GM18519 (cell line): ENCODE data around the gene NEUROG1.
A peak's percentile ranks its signal among the peaks of the same experiment; 100 is the strongest.

Experiments used
- ATAC-seq: cut with Tn5 transposase; IDR thresholded peaks from one replicate; pipeline ENCODE4 v1.9.1; 2021; ENCODE audit warnings: mild to moderate bottlenecking, moderate library complexity; ENCODE audit not compliant: unreplicated experiment, low FRiP score

The NEUROG1 gene

GRCh38 chr5:135565266-135565665, 29.5 kb upstream of the NEUROG1 start:
- ATAC-seq = no peak

- ATAC-seq = no peak
Observed at GRCh38 chr5:135564331-135564730, 28.6 kb upstream of the NEUROG1 start.

GRCh38 chr5:135561266-135561665, 25.5 kb upstream of the NEUROG1 start:
- ATAC-seq = no peak

- ATAC-seq = peak; percentile 91
Observed at GRCh38 chr5:135560858-135561257, 25.1 kb upstream of the NEUROG1 start.

GRCh38 chr5:135559354-135559753, 23.6 kb upstream of the NEUROG1 start:
- no peak for ATAC-seq

- no peak for ATAC-seq
Observed at GRCh38 chr5:135557076-135557838, 21.5 kb upstream of the NEUROG1 start.

- no peak for ATAC-seq
Observed at GRCh38 chr5:135556620-135557019, 20.9 kb upstream of the NEUROG1 start.

GRCh38 chr5:135555530-135555929, 19.8 kb upstream of the NEUROG1 start:
- ATAC-seq = no peak

GRCh38 chr5:135553688-135554462, 18.1 kb upstream of the NEUROG1 start:
- no peak for ATAC-seq

- ATAC-seq = no peak
Observed at GRCh38 chr5:135551593-135552447, 16.1 kb upstream of the NEUROG1 start.

GRCh38 chr5:135549413-135549812, 13.6 kb upstream of the NEUROG1 start:
- ATAC-seq = no peak

GRCh38 chr5:135547590-135548254, 12.0 kb upstream of the NEUROG1 start:
- no peak for ATAC-seq

GRCh38 chr5:135546912-135547311, 11.1 kb upstream of the NEUROG1 start:
- no peak for ATAC-seq

- ATAC-seq = no peak
Observed at GRCh38 chr5:135546101-135546500, 10.3 kb upstream of the NEUROG1 start.

- ATAC-seq = no peak
Observed at GRCh38 chr5:135545099-135545498, 9.3 kb upstream of the NEUROG1 start.

GRCh38 chr5:135543485-135544304, 7.9 kb upstream of the NEUROG1 start:
- no peak for ATAC-seq

- no peak for ATAC-seq
Observed at GRCh38 chr5:135543001-135543484, 7.3 kb upstream of the NEUROG1 start.

GRCh38 chr5:135541807-135542502, 6.2 kb upstream of the NEUROG1 start:
- ATAC-seq = no peak
